ENCODE data around the gene CASP9.

Gene CASP9

GRCh38 chr1:15446212-15446611 is 77.8 kb downstream of the CASP9 start:
- DNase-seq (ENCODE audit: insufficient read length, low spot score), result no peak
- FAIRE-seq, result no peak
- no peak for TF ChIP-seq POLR2A (IDR thresholded peaks at IDR 0.05; ENCODE audit: low read depth, low read length)

GRCh38 chr1:15445390-15446122 is 78.5 kb downstream of the CASP9 start:
- FAIRE-seq (no peak), DNase-seq (ENCODE audit: insufficient read length, low spot score) (no peak)
- TF ChIP-seq POLR2A (IDR thresholded peaks at IDR 0.05; ENCODE audit: low read depth, low read length), result no peak

GRCh38 chr1:15444468-15445389 is 79.3 kb downstream of the CASP9 start:
- no peak for TF ChIP-seq POLR2A (IDR thresholded peaks at IDR 0.05; ENCODE audit: low read depth, low read length)
- DNase-seq (ENCODE audit: insufficient read length, low spot score) (no peak), FAIRE-seq (no peak)

GRCh38 chr1:15443281-15443680 is 80.7 kb downstream of the CASP9 start:
- TF ChIP-seq POLR2A (IDR thresholded peaks at IDR 0.05; ENCODE audit: low read depth, low read length), result no peak
- FAIRE-seq (no peak), DNase-seq (ENCODE audit: insufficient read length, low spot score) (no peak)

- DNase-seq (ENCODE audit: insufficient read length, low spot score) (no peak), FAIRE-seq (no peak)
- no peak for TF ChIP-seq POLR2A (IDR thresholded peaks at IDR 0.05; ENCODE audit: low read depth, low read length)
Observed at GRCh38 chr1:15442759-15443158, 81.3 kb downstream of the CASP9 start.

- no peak for DNase-seq (ENCODE audit: insufficient read length, low spot score)
- TF ChIP-seq POLR2A (IDR thresholded peaks at IDR 0.05; ENCODE audit: low read depth, low read length), result no peak
- no peak for FAIRE-seq
Observed at GRCh38 chr1:15442119-15442518, 81.9 kb downstream of the CASP9 start.
